ENCODE data around the gene GNPTAB.

Gene GNPTAB

DNA sequence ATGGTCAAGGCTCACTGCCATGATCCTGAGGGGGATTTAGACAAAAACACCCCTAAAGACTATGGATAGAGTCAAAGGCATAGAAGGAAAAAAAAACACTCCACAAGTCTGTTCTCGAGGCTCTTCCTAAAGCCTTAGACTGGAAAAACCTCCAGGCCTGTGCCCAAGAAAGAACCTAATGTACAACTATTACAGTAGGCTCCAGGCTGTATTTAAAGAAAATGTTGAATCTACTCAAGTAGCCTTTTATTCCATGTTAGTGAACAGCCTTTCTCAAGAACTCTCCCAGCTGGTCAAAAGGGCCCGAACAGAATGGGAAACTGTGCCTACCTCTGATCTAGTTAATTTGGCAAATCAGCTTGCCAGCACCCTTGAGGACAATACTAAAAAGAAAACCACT is 28.3 kb downstream of the GNPTAB start:
- no peak for DNase-seq

DNA sequence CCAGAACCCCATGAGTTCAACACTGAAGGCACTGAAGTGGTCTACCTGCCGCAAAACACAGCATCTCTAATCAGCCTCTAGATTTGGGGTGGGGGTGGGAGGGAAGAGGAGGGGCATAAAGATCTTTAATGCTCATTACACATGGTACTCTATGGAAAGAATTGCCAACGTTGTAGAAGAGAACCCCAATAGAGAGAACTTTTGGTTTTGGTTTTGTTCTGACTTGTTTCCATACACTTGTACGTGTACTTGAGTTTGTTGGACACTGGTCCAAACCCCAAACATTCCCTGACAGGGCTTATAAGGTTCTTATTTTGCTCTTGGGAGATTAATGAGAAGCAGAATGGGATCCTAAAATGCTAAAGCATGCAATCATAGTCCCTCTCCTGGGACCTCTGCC is 31.0 kb downstream of the GNPTAB start:
- DNase-seq: no peak

- no peak for DNase-seq
Observed at GRCh38 chr12:101795786-101796185, 35.0 kb downstream of the GNPTAB start.

DNA sequence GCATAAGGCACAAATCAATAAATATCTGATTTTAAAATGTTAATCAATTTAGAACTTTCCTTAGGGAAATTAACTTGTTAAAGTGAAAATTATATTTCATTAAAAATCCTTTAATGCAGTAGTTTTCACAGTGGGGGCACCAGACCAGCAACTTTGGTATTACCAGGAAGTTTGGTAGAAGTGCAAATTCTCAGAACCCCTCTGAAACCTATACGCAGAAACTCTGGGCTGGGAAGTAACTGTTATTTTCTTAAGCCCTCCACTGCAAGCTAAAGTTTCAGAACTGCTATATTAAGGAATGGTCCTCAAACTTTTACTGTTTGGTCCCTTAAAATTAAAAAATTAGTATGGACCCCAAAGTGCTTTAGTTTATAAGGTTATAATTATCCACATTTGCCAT is 35.7 kb downstream of the GNPTAB start:
- DNase-seq: no peak

DNA sequence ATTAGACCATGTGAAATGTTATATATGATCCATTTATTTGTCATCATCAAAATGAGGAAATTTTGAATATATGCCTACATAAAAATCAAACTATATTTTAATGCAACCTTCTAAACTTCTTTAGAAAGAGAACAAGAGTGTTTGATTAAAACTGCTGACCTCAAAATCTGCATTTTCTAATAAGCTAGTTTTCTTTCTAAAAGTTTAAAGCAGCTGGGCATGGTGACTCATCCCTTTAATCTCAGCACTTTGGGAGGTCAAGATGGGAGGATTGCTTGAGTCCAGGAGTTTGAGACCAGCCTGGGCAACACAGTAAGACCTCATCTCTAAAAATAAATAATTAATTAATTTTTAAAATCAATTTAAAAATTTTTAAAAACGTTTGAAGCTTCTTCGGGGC is 36.2 kb downstream of the GNPTAB start:
- no peak for DNase-seq

GRCh38 chr12:101793401-101793800 is 37.4 kb downstream of the GNPTAB start:
- no peak for DNase-seq

DNA sequence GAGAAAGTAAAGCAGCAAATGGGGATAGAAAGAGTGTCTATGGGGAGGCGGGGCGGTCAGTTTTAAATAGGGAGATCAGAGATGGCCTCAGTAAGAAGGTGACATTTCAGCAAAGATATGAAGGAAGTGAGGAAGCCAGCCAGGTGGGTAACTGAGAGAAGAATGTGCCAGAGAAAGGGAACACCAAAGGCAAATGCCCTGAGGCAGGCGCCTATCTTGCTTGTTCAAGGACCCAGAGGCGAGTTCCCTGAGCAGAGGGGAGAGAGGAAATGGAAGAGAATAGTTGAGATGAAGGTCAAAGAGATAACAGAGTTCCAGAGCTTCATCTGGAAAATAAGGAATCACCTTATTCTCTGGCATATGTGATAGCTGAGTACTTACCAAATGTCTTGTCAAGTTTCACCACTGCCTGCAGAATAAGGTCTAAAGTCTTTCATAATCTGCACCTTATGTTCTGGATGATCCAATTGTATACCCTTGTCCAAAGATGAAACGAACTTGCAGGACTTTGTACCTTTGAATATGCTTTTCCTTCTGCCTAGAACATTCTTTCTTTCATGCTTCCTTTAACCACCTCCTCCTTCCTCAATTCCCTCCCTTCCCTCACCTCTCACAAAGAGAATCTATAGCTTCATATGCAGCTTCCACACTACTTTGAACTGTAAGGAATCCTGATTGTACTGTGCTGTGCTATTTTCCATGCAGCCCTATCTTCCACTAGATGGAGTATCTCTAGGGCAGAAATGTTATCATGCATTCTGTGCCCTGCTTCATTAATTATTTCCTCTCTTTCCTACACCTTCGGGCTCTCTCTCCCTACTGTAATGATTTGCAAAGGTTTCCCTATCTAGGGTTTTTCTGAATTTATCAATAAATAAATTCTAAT is 38.5 kb downstream of the GNPTAB start:
- DNase-seq: no peak

- no peak for DNase-seq
Observed at GRCh38 chr12:101789171-101789570, 41.6 kb downstream of the GNPTAB start.

GRCh38 chr12:101785671-101786070 is 45.1 kb downstream of the GNPTAB start:
- DNase-seq: no peak

DNA sequence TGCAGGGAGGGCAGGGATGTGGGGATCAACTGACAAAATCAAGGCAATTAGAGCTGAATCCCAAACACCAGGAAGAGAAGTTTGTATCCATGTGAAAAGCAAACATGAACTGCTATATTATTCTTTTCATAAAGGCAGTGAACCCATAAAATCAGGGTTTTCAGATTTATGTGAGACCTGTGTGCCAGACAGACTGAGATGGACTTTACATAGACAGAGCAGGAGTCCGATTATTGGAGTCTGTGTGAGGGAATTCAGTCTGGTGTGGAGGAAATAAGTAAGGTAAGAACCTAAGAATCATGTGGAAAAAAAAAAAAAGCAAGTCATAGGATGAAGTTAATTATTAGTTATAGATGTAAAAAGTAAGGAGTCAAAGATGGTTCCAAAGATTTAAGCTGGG is 46.4 kb downstream of the GNPTAB start:
- no peak for DNase-seq

DNA sequence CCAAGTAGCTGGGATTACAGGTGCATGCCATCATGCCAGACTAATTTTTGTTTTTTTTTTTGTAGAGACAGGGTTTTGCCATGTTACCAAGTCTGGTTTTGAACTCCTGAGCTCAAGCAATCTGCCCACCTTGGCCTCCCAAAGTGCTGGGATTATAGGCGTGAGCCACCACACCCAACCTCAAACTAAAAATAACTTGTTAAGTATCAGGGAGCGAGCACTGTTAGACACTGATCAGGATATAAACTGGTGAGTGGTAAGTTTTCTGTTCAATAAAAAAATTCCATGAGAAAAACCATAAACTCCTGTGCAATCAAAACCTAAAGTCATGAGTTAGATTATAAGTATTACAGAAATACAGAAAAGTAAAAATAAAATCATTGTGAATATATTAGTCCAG is 46.9 kb downstream of the GNPTAB start:
- DNase-seq: no peak

GRCh38 chr12:101783150-101783549 is 47.6 kb downstream of the GNPTAB start:
- DNase-seq: no peak

GRCh38 chr12:101782273-101782731 is 48.5 kb downstream of the GNPTAB start:
- DNase-seq: no peak

DNA sequence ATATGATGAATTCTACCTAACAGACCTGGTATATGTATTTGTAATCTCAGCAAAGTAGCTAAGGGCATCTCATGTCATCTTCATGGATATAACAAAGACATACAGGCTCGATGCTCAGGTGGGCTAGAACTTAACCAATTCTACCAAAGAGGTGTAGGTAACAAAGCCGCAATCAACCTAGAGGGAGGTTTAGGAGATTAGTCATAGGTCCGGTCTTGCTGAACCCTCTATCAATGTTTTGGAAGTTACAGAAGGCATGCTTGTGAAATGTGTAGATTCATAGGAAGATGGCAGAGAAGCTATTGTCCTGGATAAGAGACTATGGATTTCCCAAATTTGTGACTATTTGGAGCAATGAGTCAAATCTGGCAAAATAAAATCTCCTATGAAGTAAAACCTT is 48.9 kb downstream of the GNPTAB start:
- no peak for DNase-seq

DNA sequence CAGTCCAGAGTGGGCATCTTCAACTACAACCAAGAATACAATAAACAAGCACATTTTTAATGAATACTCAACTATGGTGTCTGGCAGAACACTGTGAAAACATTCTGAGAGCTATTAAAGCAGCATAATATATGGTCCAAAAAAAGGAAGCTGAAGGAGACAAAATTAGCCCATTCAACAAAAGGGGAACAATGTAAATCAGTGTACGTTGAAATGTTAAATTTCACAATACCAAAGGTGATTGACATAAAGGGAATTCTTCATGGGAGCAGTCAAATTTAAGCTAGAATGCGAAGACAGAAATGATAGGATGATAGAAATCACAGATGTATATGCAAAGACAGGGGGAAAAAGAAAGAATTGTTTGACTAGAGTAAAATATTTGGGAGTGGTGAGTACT is 50.2 kb downstream of the GNPTAB start:
- no peak for DNase-seq

DNA sequence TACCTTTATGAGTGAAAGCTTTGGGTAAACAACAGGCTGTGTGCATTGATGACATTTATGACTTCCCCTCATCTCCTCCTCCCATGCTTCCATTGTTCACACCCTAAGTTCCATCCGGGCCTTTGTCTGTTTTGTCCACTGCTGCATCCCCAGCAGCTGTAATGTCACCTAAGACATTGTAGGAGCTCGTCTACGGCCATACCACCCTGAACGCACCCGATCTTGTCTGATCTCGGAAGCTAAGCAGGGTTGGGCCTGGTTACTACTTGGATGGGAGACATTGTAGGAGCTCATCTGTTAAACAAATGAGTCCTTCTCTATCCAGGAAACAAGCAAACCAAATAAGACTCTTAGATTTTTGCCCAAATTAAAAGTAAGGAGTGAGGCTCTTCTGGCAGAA is 51.1 kb downstream of the GNPTAB start:
- no peak for DNase-seq

- no peak for DNase-seq
Observed at GRCh38 chr12:101779200-101779599, 51.6 kb downstream of the GNPTAB start.

GRCh38 chr12:101777978-101778377 is 52.8 kb downstream of the GNPTAB start:
- DNase-seq: no peak

GRCh38 chr12:101777485-101777884 is 53.3 kb downstream of the GNPTAB start:
- DNase-seq: no peak

- no peak for DNase-seq
Observed at GRCh38 chr12:101775816-101776215, 54.9 kb downstream of the GNPTAB start.

- DNase-seq: no peak
Observed at GRCh38 chr12:101773650-101774162, 57.1 kb downstream of the GNPTAB start.

GRCh38 chr12:101772012-101772775 is 58.6 kb downstream of the GNPTAB start:
- no peak for DNase-seq

- DNase-seq: no peak
Observed at GRCh38 chr12:101769865-101770264, 60.9 kb downstream of the GNPTAB start.

- no peak for DNase-seq
Observed at GRCh38 chr12:101768781-101769180, 62.0 kb downstream of the GNPTAB start.
